GM12801 (cell line): Measurements from ENCODE around the gene OLFML2A.

ENCODE experiments used
- TF ChIP-seq, protein P1 (sequence below): IDR thresholded peaks from one replicate; pipeline ENCODE4 v1.5.1; 2011; ENCODE audit warnings: control low read depth; ENCODE audit not compliant: insufficient read length; ENCODE audit errors: extremely low read depth

Gene OLFML2A

GRCh38 chr9:124768334-124768733, 8.6 kb upstream of the OLFML2A start:
- TF ChIP-seq, protein P1, sequence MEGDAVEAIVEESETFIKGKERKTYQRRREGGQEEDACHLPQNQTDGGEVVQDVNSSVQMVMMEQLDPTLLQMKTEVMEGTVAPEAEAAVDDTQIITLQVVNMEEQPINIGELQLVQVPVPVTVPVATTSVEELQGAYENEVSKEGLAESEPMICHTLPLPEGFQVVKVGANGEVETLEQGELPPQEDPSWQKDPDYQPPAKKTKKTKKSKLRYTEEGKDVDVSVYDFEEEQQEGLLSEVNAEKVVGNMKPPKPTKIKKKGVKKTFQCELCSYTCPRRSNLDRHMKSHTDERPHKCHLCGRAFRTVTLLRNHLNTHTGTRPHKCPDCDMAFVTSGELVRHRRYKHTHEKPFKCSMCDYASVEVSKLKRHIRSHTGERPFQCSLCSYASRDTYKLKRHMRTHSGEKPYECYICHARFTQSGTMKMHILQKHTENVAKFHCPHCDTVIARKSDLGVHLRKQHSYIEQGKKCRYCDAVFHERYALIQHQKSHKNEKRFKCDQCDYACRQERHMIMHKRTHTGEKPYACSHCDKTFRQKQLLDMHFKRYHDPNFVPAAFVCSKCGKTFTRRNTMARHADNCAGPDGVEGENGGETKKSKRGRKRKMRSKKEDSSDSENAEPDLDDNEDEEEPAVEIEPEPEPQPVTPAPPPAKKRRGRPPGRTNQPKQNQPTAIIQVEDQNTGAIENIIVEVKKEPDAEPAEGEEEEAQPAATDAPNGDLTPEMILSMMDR, result no peak

GRCh38 chr9:124768750-124769548, 8.0 kb upstream of the OLFML2A start:
- TF ChIP-seq, protein P1, result no peak

DNA sequence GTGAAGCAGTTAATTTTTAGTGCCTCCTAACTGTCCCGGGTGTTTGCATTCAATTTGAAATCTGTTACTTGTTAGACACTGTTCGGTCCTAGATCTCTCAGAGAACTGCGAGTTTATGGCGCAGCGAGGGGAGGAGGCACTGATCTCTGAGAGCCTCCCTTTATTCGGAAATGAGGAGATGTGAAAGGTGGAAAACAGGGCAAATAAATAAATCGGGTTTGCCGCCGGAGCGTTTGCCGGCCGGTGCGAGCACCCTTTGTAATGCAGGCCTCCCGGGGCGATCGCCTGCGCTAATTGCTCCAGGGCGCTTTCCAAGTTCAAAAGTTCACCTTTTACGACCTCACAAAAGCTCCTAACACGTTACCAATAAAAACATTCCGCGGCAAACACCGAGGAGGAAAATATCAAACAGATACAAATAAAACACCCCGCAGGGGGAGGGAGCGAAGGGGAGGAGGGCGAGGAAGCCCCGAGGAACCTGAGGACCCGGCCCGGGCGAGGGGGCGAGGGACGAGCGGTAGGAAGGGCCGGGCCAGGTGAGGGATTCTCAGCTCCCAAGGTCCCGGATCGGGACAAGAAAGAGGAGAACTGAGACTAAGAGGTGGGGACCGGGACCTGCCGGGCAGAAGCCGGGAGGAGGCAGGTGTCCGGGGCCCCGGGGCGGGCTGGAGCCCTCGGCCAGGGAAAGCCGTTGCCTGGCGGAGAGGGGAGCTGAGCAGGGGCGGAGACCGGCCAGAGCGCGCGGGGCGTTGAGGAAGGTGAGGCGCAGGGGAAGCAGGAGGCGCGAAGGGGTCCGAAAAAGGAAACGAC, 7.2 kb upstream of the OLFML2A start:
- TF ChIP-seq, protein P1, result no peak

GRCh38 chr9:124770359-124771020, 6.4 kb upstream of the OLFML2A start:
- TF ChIP-seq, protein P1, result no peak

GRCh38 chr9:124771021-124771866, 5.7 kb upstream of the OLFML2A start, which contains the start of gene NR6A1:
NR6A1 (minus strand) TSS chr9:124771311.
- TF ChIP-seq, protein P1, result no peak

DNA sequence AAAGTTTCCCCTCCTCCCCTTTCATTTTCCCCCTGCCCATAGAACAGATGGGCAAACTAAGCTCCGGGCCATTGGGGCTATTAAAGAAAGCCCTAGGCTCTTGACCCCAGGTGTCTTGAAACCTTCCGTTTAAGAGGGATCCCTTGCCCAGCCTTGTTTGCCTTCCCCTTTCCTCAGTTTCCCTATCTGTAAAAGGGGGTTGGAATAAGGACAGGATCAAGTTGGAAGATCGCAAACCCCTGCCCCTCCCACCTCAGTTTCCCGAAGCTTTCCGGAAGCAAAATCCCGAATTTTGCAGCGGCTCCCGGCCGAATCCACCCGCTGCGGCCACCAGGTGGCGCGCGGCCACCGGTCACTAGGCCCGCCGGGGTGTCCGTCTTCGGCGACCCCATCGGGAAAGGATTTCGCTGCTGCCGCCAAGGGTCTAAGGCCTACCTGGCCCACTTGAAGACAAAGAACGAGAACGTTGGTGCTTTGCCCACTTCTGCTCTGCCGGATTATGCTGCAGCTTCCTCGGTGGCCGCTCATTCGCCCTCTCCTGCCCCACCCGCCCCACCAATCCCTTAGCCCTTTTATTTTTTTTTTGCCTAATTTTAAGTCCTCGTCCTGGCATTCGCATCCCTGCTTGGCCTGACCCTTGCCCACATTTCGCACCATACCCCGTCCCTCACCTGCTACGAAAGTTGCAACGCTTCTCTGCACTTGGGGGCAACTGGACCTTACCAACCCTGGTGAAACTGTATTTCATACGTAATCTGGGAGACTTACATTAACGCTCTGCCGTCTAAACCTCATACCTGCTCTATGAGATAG, 4.9 kb upstream of the OLFML2A start:
- TF ChIP-seq, protein P1, result no peak
